Measurements from ENCODE around the gene APEH.

APEH gene

DNA sequence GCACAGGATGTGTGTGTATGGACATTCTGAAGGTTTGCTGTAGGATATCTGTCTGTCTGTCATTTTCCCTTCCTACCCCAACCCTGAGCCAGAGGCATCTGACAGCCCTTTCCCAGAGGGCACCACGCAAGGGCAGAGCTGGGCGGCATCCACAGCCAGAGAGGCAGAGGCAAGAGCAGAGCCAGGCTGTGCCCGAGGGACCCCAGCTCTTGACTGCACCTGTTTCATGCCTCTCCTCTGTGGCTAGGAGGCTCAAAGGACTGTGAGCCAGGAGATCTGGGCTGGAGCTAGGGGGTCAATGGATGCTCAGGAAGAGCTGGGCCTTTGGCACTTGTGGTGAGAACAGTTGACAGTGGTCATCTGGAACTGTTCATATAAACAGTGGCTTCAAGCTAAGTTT lies 4.8 kb upstream of the APEH start:
- H3K4me3 ChIP-seq (ENCODE audit: low read depth, low read length) = no peak overlapping the region
- no peak for DNase-seq
- H3K36me3 ChIP-seq (replicated peaks) = no peaks in the 10 kb centered on the region
- TF ChIP-seq, protein P1, sequence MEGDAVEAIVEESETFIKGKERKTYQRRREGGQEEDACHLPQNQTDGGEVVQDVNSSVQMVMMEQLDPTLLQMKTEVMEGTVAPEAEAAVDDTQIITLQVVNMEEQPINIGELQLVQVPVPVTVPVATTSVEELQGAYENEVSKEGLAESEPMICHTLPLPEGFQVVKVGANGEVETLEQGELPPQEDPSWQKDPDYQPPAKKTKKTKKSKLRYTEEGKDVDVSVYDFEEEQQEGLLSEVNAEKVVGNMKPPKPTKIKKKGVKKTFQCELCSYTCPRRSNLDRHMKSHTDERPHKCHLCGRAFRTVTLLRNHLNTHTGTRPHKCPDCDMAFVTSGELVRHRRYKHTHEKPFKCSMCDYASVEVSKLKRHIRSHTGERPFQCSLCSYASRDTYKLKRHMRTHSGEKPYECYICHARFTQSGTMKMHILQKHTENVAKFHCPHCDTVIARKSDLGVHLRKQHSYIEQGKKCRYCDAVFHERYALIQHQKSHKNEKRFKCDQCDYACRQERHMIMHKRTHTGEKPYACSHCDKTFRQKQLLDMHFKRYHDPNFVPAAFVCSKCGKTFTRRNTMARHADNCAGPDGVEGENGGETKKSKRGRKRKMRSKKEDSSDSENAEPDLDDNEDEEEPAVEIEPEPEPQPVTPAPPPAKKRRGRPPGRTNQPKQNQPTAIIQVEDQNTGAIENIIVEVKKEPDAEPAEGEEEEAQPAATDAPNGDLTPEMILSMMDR (IDR thresholded peaks at IDR 0.05; ENCODE audit: low read depth, low read length, missing control alignments) = no peak
- in situ Hi-C loops (cut with HindIII; ENCODE audit: low pct_ligation_motif_present, low sequenced_read_pairs) = loop anchor here (25.0 kb wide), 1 partner anchor 107 kb away; the partner anchor contains the start of gene BSN
- H3K27me3 ChIP-seq (replicated peaks) = no peaks in the 10 kb centered on the region
- no peak overlapping the region for H3K27ac ChIP-seq

DNA sequence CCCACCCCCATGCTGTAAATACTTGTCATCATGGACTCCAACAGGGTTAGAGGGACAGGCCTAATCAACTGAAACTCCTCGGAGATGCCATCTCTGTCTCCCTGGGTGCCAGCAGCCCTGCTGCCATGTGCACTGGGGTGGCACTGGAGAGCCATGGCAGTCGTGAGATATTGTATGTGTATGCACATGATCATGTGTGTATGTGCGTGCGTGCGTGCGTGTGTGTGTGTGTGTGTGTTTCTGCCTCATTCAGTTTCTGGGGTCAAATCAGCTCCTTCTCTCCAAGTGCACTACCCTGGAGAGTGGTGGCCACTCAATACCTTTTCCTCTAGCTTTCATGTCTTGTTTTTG lies 3.2 kb upstream of the APEH start:
- in situ Hi-C loops (cut with HindIII; ENCODE audit: low pct_ligation_motif_present, low sequenced_read_pairs) = loop anchor here (25.0 kb wide), 1 partner anchor 109 kb away; the partner anchor contains the start of gene BSN

DNA sequence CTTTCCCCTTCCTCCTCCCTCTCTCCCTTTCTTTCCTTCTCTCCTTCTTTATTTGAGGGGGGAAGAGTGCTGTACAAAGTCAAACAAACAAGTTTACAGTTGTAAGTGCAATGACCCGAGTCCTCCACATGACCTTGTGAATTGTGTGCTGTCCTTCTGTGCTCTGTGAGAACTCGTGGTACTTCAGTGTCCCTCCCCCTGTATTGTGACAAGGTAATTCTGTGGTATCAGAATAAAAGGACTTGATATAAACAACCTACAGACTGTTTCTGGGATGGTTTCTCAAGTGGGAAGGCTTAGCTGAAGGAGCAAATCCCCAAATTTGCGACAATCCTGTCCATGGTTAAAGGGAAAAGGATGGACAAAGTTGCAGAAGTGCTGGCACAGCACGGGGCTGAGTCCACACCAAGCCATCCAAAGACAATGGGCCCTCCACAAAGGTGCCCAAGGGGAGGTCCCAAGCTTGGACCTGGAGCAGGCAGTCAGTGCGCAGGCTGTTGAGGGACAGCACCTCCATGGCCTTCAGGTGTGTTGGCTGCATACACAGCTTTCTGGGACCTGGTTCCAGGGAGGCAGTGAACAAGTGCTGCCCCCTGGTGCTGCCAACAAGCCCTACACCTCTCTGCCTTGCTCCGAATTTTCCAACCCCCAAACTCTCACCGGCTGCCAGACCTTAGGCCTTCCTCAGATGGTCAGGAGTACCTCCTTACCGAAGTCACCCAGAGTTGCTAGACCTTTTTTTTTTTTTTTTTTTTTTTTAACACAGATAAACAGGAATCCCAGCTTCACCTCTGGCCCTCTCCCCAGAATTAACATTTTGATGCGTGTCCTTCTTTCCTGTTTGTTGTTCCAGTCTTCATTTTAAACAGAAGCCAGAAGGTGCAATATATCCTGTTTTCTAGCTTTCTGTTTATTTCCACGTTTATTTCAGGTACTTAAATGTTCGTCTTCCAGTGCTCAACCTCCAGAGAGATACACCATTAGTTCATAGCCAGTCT lies 2.6 kb upstream of the APEH start:
- no peak for DNase-seq
- TF ChIP-seq, protein P1 (IDR thresholded peaks at IDR 0.05; ENCODE audit: low read depth, low read length, missing control alignments) = peak; percentile 93

More for the DNA sequence above, 3.2 kb upstream of the APEH start:
- Histone ChIP-seq H3K27me3 (replicated peaks) (no peaks in the 10 kb centered on the region), H3K36me3 (replicated peaks) (no peaks in the 10 kb centered on the region), H3K27ac (no peak overlapping the region), H3K4me3 (ENCODE audit: low read depth, low read length) (no peak overlapping the region)
- TF ChIP-seq, protein P1 (IDR thresholded peaks at IDR 0.05; ENCODE audit: low read depth, low read length, missing control alignments) = no peak
- no peak for DNase-seq

DNA sequence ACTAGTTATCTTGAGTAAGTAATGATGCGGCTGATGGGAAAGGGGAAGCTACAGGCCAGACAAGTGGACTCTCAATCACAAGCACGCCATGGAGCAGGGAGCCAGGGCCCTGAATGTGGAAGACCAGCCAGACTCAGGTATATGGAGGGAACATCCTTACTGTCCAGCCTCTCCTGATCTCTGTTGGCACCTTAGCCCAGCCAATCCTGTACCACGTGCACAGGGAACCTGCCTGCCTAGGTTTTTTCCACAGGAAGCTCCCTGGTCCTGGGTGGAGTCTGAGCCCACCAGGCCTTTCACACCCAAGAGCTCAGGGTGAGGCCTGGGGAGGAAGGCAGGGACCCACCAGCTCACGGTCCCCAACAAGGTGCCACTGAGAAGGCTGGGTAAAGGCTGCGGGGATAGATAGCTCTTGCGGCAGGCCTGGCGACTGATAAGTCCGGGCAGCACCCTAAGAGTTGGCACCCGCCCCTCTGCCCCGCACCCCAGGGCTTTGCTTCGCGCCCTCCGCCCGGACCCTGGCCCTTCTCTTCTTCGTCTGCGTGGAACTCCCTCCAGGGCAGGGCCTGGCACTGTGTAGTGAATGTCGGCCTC lies 933 bp upstream of the APEH start:
- Histone ChIP-seq H3K36me3 (replicated peaks) (peaks cover 16% of the 10 kb centered on the region), H3K4me3 (ENCODE audit: low read depth, low read length) (peak overlapping the region; percentile 76), H3K27ac (peak overlapping the region; percentile 75), H3K27me3 (replicated peaks) (no peaks in the 10 kb centered on the region)
- TF ChIP-seq, protein P1 (IDR thresholded peaks at IDR 0.05; ENCODE audit: low read depth, low read length, missing control alignments) = no peak
- DNase-seq = no peak
- in situ Hi-C loops (cut with HindIII; ENCODE audit: low pct_ligation_motif_present, low sequenced_read_pairs) = loop anchor here (25.0 kb wide), 1 partner anchor 111 kb away; the partner anchor contains the start of gene BSN

More for the DNA sequence above, 2.6 kb upstream of the APEH start:
- H3K36me3 ChIP-seq (replicated peaks) = peaks cover 3% of the 10 kb centered on the region
- H3K27me3 ChIP-seq (replicated peaks) = no peaks in the 10 kb centered on the region
- no peak overlapping the region for H3K4me3 ChIP-seq (ENCODE audit: low read depth, low read length)
- H3K27ac ChIP-seq = no peak overlapping the region
- in situ Hi-C loops (cut with HindIII; ENCODE audit: low pct_ligation_motif_present, low sequenced_read_pairs) = loop anchor here (25.0 kb wide), 1 partner anchor 109 kb away; the partner anchor contains the start of gene BSN

GRCh38 chr3:49674497-49674983 lies 389 bp downstream of the APEH start:
- in situ Hi-C loops (cut with HindIII; ENCODE audit: low pct_ligation_motif_present, low sequenced_read_pairs) = loop anchor here (25.0 kb wide), 1 partner anchor 112 kb away; the partner anchor contains the start of gene BSN
- peaks cover 29% of the 10 kb centered on the region for H3K36me3 ChIP-seq (replicated peaks)
- no peak for DNase-seq
- TF ChIP-seq, protein P1 (IDR thresholded peaks at IDR 0.05; ENCODE audit: low read depth, low read length, missing control alignments) = no peak
- H3K4me3 ChIP-seq (ENCODE audit: low read depth, low read length) = peak overlapping the region; percentile 76
- peak overlapping the region; percentile 75 for H3K27ac ChIP-seq
- no peaks in the 10 kb centered on the region for H3K27me3 ChIP-seq (replicated peaks)
